HCEC 1CT (cell line): ENCODE measurements around the gene RAB12.

Experiments
- DNase-seq: peaks from one replicate; pipeline ENCODE4 v3.0.0-alpha.2; 2017

The RAB12 gene

DNA sequence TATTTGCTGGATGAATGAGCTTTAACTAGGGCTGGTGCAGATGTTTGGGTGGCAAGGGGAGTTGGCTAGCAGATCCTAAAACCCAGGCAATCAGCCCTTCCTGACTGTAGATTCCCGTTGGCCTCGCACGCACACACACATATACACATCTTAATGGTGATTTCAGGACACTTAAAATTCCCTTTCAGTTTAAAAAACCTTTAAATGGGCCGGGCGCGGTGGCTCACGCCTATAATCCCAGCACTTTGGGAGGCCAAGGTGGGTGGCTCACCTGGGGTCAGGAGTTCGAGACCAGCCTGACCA is 76.6 kb downstream of the RAB12 start:
- no peak for DNase-seq

DNA sequence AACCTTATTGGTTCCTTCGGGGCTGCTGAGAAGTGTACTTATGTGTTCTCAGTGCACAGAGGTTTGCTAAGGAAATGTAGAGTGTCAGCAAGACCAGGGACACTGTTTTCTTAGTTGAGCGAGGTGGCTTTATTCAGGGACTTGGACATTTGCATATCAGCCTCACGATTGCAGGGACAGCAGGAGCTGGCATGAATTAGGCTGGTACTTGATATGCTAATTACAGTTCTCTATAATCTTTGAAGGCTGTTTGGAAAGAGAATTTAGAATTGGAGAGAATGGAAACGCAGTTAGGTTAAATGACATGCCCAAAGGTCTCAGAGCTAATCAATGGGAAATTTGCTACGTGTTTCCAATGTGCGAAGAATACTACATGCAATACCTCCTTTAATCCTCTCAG is 77.4 kb downstream of the RAB12 start:
- no peak for DNase-seq

DNA sequence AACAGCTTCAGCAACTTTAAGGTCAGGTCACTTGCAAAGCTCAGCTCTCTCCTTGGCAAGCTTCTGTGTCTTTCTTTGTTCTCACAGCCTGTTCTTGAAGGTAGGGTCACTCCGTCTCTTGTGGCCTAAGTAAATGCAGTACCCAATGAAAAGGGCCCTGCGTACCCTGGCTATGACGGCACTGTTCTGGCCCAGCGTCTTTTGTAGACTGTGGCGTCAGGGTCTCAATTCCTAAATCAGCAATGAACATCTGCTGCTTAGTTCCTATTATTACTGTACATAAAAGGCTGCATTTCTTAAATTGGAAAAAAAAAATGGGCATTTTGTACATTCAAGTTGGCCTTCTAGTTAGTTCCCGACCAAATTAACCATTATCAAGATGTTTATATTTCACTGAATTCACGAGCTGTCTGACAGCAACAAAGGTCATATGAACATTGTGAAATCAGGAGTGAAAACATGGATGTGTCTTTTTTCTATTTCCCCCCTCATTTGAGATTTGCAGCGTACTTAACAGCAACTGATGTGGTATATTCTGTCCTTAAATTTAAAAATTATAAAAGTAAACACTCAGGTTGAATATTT is 79.1 kb downstream of the RAB12 start:
- DNase-seq: no peak

DNA sequence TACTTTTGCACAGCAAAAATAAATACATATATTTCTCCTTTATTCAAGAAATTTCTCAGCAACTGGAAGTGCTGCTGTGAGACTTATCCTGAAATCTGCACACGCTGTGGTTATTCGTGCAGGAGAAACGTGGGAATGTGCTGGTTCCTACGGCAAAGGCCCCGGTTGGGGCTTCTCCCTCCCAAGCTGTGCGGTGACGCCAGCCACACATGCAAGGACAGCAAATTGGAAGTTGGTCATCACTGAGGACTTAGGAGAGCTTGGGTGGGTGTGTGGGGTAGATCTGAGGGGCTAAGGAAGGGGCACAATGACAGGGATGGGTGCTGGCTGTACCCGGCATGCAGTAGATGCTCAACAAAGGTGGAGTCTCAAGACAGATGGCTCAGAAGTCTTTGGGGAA is 79.6 kb downstream of the RAB12 start:
- DNase-seq: no peak
